ENCODE measurements around the gene FOXJ3. TPM values are rescaled to one million over a fixed set of nuclear protein-coding genes. Genes with fewer than 3 reads are reported as not detected.

The FOXJ3 gene
- total and polyA plus RNA-seq, 2 of the 8 experiments (the other 6 are each of a cell fraction or from before 2014, with no cell fraction given): 48.6 to 51.9 TPM

- TF ChIP-seq, protein P1, sequence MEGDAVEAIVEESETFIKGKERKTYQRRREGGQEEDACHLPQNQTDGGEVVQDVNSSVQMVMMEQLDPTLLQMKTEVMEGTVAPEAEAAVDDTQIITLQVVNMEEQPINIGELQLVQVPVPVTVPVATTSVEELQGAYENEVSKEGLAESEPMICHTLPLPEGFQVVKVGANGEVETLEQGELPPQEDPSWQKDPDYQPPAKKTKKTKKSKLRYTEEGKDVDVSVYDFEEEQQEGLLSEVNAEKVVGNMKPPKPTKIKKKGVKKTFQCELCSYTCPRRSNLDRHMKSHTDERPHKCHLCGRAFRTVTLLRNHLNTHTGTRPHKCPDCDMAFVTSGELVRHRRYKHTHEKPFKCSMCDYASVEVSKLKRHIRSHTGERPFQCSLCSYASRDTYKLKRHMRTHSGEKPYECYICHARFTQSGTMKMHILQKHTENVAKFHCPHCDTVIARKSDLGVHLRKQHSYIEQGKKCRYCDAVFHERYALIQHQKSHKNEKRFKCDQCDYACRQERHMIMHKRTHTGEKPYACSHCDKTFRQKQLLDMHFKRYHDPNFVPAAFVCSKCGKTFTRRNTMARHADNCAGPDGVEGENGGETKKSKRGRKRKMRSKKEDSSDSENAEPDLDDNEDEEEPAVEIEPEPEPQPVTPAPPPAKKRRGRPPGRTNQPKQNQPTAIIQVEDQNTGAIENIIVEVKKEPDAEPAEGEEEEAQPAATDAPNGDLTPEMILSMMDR (IDR thresholded peaks at IDR 0.05; ENCODE audit: control extremely low read depth in 1 of 3, insufficient read depth in 1 of 3, low read depth in 1 of 3, low read length in 3 of 3): no peak
- TF ChIP-seq KDM4A (IDR thresholded peaks at IDR 0.05; ENCODE audit: low read depth, low read length, severe bottlenecking) (no peak), SIN3A (conservative IDR thresholded peaks at IDR 0.05 in 1 of 2, IDR thresholded peaks at IDR 0.05 in 1 of 2; ENCODE audit: low read depth in 1 of 2, low read length in 2 of 2) (no peak), RNF2 (IDR thresholded peaks at IDR 0.05; ENCODE audit: borderline replicate concordance, low read depth, low read length, missing control alignments, poor library complexity, severe bottlenecking) (no peak), KDM5A (IDR thresholded peaks at IDR 0.05; ENCODE audit: low read length) (no peak)
Measured at GRCh38 chr1:42128499-42128898, 206.5 kb downstream of the FOXJ3 start (continued).

Data from H1 (cell line).